Measurements from ENCODE around the gene FEZF2.

FEZF2 gene

GRCh38 chr3:62355703-62356102 lies 17.6 kb downstream of the FEZF2 start:
- TF ChIP-seq CSDC2 (CRISPR knock-in tag; IDR thresholded peaks at IDR 0.05) (no peak), ZFP30 (CRISPR knock-in tag; IDR thresholded peaks at IDR 0.05) (no peak), ZNF565 (CRISPR knock-in tag; conservative IDR thresholded peaks at IDR 0.05; ENCODE audit: low read depth) (no peak), RARB (CRISPR knock-in tag; IDR thresholded peaks at IDR 0.05) (no peak), TOX (CRISPR knock-in tag; IDR thresholded peaks at IDR 0.05; ENCODE audit: borderline replicate concordance) (no peak), ARNTL (CRISPR knock-in tag; IDR thresholded peaks at IDR 0.05; ENCODE audit: borderline replicate concordance, low read depth) (no peak), ESRRG (CRISPR knock-in tag; IDR thresholded peaks at IDR 0.05) (no peak), BACH2 (CRISPR knock-in tag; IDR thresholded peaks at IDR 0.05; ENCODE audit: borderline replicate concordance) (no peak), ZNF8 (CRISPR knock-in tag; IDR thresholded peaks at IDR 0.05) (no peak), ZFP3 (CRISPR knock-in tag; IDR thresholded peaks at IDR 0.05) (no peak), PPARA (CRISPR knock-in tag; IDR thresholded peaks at IDR 0.05; ENCODE audit: borderline replicate concordance) (no peak), ISL1 (CRISPR knock-in tag; IDR thresholded peaks at IDR 0.05) (no peak), GLIS3 (CRISPR knock-in tag; IDR thresholded peaks at IDR 0.05) (no peak), PATZ1 (CRISPR knock-in tag; IDR thresholded peaks at IDR 0.05; ENCODE audit: borderline replicate concordance) (no peak), OSR1 (CRISPR knock-in tag; IDR thresholded peaks at IDR 0.05) (no peak), TSHZ2 (CRISPR knock-in tag; IDR thresholded peaks at IDR 0.05) (no peak), POU6F1 (CRISPR knock-in tag; IDR thresholded peaks at IDR 0.05; ENCODE audit: borderline replicate concordance, low read depth) (no peak), TCF4 (CRISPR knock-in tag; IDR thresholded peaks at IDR 0.05; ENCODE audit: borderline replicate concordance) (no peak)
- ATAC-seq, result no peak

GRCh38 chr3:62343755-62344154 lies 29.6 kb downstream of the FEZF2 start:
- no peak for ATAC-seq
- TF ChIP-seq GLIS3 (CRISPR knock-in tag; IDR thresholded peaks at IDR 0.05) (no peak), ZNF565 (CRISPR knock-in tag; conservative IDR thresholded peaks at IDR 0.05; ENCODE audit: low read depth) (no peak), ZNF8 (CRISPR knock-in tag; IDR thresholded peaks at IDR 0.05) (no peak), RARB (CRISPR knock-in tag; IDR thresholded peaks at IDR 0.05) (no peak), ZFP30 (CRISPR knock-in tag; IDR thresholded peaks at IDR 0.05) (no peak), ZNF70 (CRISPR knock-in tag; IDR thresholded peaks at IDR 0.05) (no peak), CSRNP3 (CRISPR knock-in tag; IDR thresholded peaks at IDR 0.05) (no peak), SNAI2 (CRISPR knock-in tag; IDR thresholded peaks at IDR 0.05) (no peak), ZFP3 (CRISPR knock-in tag; IDR thresholded peaks at IDR 0.05) (no peak), CSDC2 (CRISPR knock-in tag; IDR thresholded peaks at IDR 0.05) (no peak)

- no peak for TF ChIP-seq ZNF8 (CRISPR knock-in tag; IDR thresholded peaks at IDR 0.05)
- TF ChIP-seq POU6F1 (CRISPR knock-in tag; IDR thresholded peaks at IDR 0.05; ENCODE audit: borderline replicate concordance, low read depth), result no peak
- TF ChIP-seq ISL1 (CRISPR knock-in tag; IDR thresholded peaks at IDR 0.05), result no peak
- no peak for TF ChIP-seq BACH2 (CRISPR knock-in tag; IDR thresholded peaks at IDR 0.05; ENCODE audit: borderline replicate concordance)
- no peak for TF ChIP-seq TCF4 (CRISPR knock-in tag; IDR thresholded peaks at IDR 0.05; ENCODE audit: borderline replicate concordance)
- no peak for TF ChIP-seq GLIS3 (CRISPR knock-in tag; IDR thresholded peaks at IDR 0.05)
- no peak for TF ChIP-seq RARB (CRISPR knock-in tag; IDR thresholded peaks at IDR 0.05)
- TF ChIP-seq ZNF70 (CRISPR knock-in tag; IDR thresholded peaks at IDR 0.05), result no peak
- ATAC-seq, result no peak
Measured at GRCh38 chr3:62335196-62335595, 38.2 kb downstream of the FEZF2 start.
